NCI-H2227 (cell line): Measurements from ENCODE around the gene MARS2.
"Not testable (repeated sequence)": the region's sequence is repeated elsewhere in the genome, so short reads cannot be mapped to it uniquely, and the experiment has no call there.

Experiments
- DNase-seq: peaks from one replicate; lab custom pipeline; 2025; ENCODE audit not compliant: unreplicated experiment; lab: John Stamatoyannopoulos, UW

The MARS2 gene

GRCh38 chr2:197705121-197705911 lies at the start of gene MARS2:
TSS of gene MARS2 (plus strand) at chr2:197705369. CDS start at chr2:197705406, 37 bp downstream.
- peak; percentile 97 for DNase-seq

- DNase-seq, result no peak
These were observed 47.6 kb upstream of the MARS2 start for GRCh38 chr2:197657562-197657961.

GRCh38 chr2:197661626-197662025 lies 43.5 kb upstream of the MARS2 start:
- DNase-seq, result no peak

GRCh38 chr2:197666277-197666676 lies 38.9 kb upstream of the MARS2 start:
- DNase-seq, result no peak

- DNase-seq, result no peak
These were observed 36.9 kb upstream of the MARS2 start for GRCh38 chr2:197668296-197668695.

GRCh38 chr2:197669077-197669476 lies 36.1 kb upstream of the MARS2 start:
- DNase-seq, result no peak

GRCh38 chr2:197672371-197672893 lies 32.7 kb upstream of the MARS2 start:
- no peak for DNase-seq

GRCh38 chr2:197673106-197673505 lies 32.1 kb upstream of the MARS2 start:
- no peak for DNase-seq

GRCh38 chr2:197673606-197674005 lies 31.6 kb upstream of the MARS2 start:
- DNase-seq, result no peak

GRCh38 chr2:197674060-197674459 lies 31.1 kb upstream of the MARS2 start:
- DNase-seq, result no peak

- no peak for DNase-seq
These were observed 30.6 kb upstream of the MARS2 start for GRCh38 chr2:197674591-197674990.

GRCh38 chr2:197675246-197675645 lies 29.9 kb upstream of the MARS2 start, which contains the start of gene RFTN2:
TSS of gene RFTN2 (minus strand) at chr2:197675587. CDS start at chr2:197675458, 129 bp downstream.
- DNase-seq, result no peak

GRCh38 chr2:197675711-197676188 lies 29.4 kb upstream of the MARS2 start:
- DNase-seq, result peak; percentile 29

GRCh38 chr2:197677056-197677455 lies 28.1 kb upstream of the MARS2 start:
- no peak for DNase-seq

- DNase-seq, result no peak
These were observed 27.7 kb upstream of the MARS2 start for GRCh38 chr2:197677483-197677882.

GRCh38 chr2:197695206-197695605 lies 10.0 kb upstream of the MARS2 start:
- not testable (repeated sequence) for DNase-seq

GRCh38 chr2:197695971-197696370 lies 9.2 kb upstream of the MARS2 start:
- not testable (repeated sequence) for DNase-seq

- not testable (repeated sequence) for DNase-seq
These were observed 8.6 kb upstream of the MARS2 start for GRCh38 chr2:197696571-197696970.

GRCh38 chr2:197699724-197700123 lies 5.4 kb upstream of the MARS2 start:
- not testable (repeated sequence) for DNase-seq

- DNase-seq, result no peak
These were observed 4.2 kb upstream of the MARS2 start for GRCh38 chr2:197700960-197701359.

- DNase-seq, result no peak
These were observed 592 bp upstream of the MARS2 start for GRCh38 chr2:197704434-197705120.
